ENCODE data around the gene TECTB.

Gene TECTB

GRCh38 chr10:112258407-112258806 is 24.8 kb upstream of the TECTB start:
- no peak for DNase-seq (ENCODE audit: low read depth, low spot score)
- TF ChIP-seq YY1 (IDR thresholded peaks at IDR 0.05; ENCODE audit: insufficient read depth, insufficient read length) (no peak), SUZ12 (IDR thresholded peaks at IDR 0.05; ENCODE audit: extremely low read depth, insufficient read depth, insufficient read length) (no peak), ZNF274 (IDR thresholded peaks at IDR 0.05; ENCODE audit: low read depth, low read length) (no peak)
- H3K27me3 ChIP-seq (ENCODE audit: insufficient read depth, insufficient read length): no peaks in the 10 kb centered on the region

GRCh38 chr10:112259688-112260087 is 23.5 kb upstream of the TECTB start:
- H3K9me3 ChIP-seq (ENCODE audit: insufficient read depth, low read length): no peaks in the 10 kb centered on the region
- no peak overlapping the region for H3K9ac ChIP-seq (ENCODE audit: insufficient read length, low read depth)
- TF ChIP-seq ZNF274 (IDR thresholded peaks at IDR 0.05; ENCODE audit: low read depth, low read length): no peak
- no peak for TF ChIP-seq SUZ12 (IDR thresholded peaks at IDR 0.05; ENCODE audit: extremely low read depth, insufficient read depth, insufficient read length)
- no peak for TF ChIP-seq YY1 (IDR thresholded peaks at IDR 0.05; ENCODE audit: insufficient read depth, insufficient read length)
- H3K36me3 ChIP-seq (ENCODE audit: insufficient read depth, insufficient read length, low read length): no peaks in the 10 kb centered on the region
- H3K4me1 ChIP-seq (ENCODE audit: insufficient read depth, insufficient read length): no peaks in the 10 kb centered on the region
- DNase-seq (ENCODE audit: low read depth, low spot score): no peak
- H3K4me3 ChIP-seq (ENCODE audit: insufficient read length, low read depth): no peak overlapping the region
- no peaks in the 10 kb centered on the region for H3K27me3 ChIP-seq (ENCODE audit: insufficient read depth, insufficient read length)

More at GRCh38 chr10:112258407-112258806, 24.8 kb upstream of the TECTB start:
- H3K9ac ChIP-seq (ENCODE audit: insufficient read length, low read depth): no peak overlapping the region
- H3K4me3 ChIP-seq (ENCODE audit: insufficient read length, low read depth): no peak overlapping the region
- H3K9me3 ChIP-seq (ENCODE audit: insufficient read depth, low read length): no peaks in the 10 kb centered on the region
- H3K36me3 ChIP-seq (ENCODE audit: insufficient read depth, insufficient read length, low read length): no peaks in the 10 kb centered on the region
- no peaks in the 10 kb centered on the region for H3K4me1 ChIP-seq (ENCODE audit: insufficient read depth, insufficient read length)

DNA sequence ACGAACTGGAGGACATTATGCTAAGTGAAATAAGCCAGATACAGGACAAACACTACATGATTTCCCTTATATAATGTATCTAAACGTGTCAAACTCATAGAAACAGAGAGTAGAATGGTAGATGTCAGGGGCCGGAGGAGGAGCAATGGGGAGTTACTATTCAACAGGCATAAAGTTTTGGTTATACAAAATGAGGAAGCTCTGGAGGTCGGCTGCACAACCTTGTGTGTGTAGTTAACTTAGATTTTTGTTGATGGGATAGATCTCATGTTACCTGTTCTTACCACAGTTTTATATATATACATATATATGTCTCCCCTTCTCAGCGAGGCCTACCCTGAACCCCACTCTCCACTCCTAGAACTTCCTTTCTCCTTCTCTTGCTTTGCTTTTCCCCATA is 22.4 kb upstream of the TECTB start:
- Histone ChIP-seq H3K9ac (ENCODE audit: insufficient read length, low read depth) (no peak overlapping the region), H3K27me3 (ENCODE audit: insufficient read depth, insufficient read length) (no peaks in the 10 kb centered on the region), H3K9me3 (ENCODE audit: insufficient read depth, low read length) (no peaks in the 10 kb centered on the region), H3K36me3 (ENCODE audit: insufficient read depth, insufficient read length, low read length) (no peaks in the 10 kb centered on the region), H3K4me1 (ENCODE audit: insufficient read depth, insufficient read length) (no peaks in the 10 kb centered on the region), H3K4me3 (ENCODE audit: insufficient read length, low read depth) (no peak overlapping the region)
- no peak for TF ChIP-seq SUZ12 (IDR thresholded peaks at IDR 0.05; ENCODE audit: extremely low read depth, insufficient read depth, insufficient read length)
- no peak for TF ChIP-seq ZNF274 (IDR thresholded peaks at IDR 0.05; ENCODE audit: low read depth, low read length)
- no peak for TF ChIP-seq YY1 (IDR thresholded peaks at IDR 0.05; ENCODE audit: insufficient read depth, insufficient read length)
- DNase-seq (ENCODE audit: low read depth, low spot score): no peak

DNA sequence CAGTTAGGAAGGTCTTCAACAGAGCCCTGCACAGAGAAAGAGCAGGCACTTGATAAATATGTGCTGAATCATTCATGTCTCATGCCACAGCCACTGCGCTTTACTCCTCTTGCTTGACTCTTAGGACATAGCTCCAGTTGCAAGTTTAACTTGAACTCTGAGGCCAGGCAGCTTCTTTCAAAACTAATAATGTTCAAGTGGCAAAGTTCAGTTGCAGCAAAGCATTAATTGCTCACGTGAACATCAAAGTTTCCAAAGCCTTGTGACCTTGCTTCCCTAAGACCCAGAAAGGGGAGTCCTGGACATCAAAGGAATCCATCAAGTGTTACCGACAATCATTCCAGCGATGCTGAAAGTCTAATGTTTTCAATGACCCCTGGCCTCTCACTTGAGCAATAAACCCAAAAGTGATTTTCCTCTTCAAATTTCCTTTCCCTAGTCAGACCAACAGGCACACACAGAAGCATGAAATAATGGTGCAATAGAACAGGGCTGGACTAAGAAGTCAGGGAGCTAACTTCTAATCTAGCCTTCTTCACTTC is 21.8 kb upstream of the TECTB start:
- Histone ChIP-seq H3K9me3 (ENCODE audit: insufficient read depth, low read length) (no peaks in the 10 kb centered on the region), H3K4me1 (ENCODE audit: insufficient read depth, insufficient read length) (no peaks in the 10 kb centered on the region), H3K4me3 (ENCODE audit: insufficient read length, low read depth) (no peak overlapping the region), H3K9ac (ENCODE audit: insufficient read length, low read depth) (no peak overlapping the region), H3K36me3 (ENCODE audit: insufficient read depth, insufficient read length, low read length) (no peaks in the 10 kb centered on the region), H3K27me3 (ENCODE audit: insufficient read depth, insufficient read length) (no peaks in the 10 kb centered on the region)
- DNase-seq (ENCODE audit: low read depth, low spot score): no peak
- TF ChIP-seq ZNF274 (IDR thresholded peaks at IDR 0.05; ENCODE audit: low read depth, low read length) (no peak), YY1 (IDR thresholded peaks at IDR 0.05; ENCODE audit: insufficient read depth, insufficient read length) (no peak), SUZ12 (IDR thresholded peaks at IDR 0.05; ENCODE audit: extremely low read depth, insufficient read depth, insufficient read length) (no peak)

- Histone ChIP-seq H3K9ac (ENCODE audit: insufficient read length, low read depth) (no peak overlapping the region), H3K36me3 (ENCODE audit: insufficient read depth, insufficient read length, low read length) (no peaks in the 10 kb centered on the region), H3K27me3 (ENCODE audit: insufficient read depth, insufficient read length) (no peaks in the 10 kb centered on the region), H3K9me3 (ENCODE audit: insufficient read depth, low read length) (no peaks in the 10 kb centered on the region), H3K4me1 (ENCODE audit: insufficient read depth, insufficient read length) (no peaks in the 10 kb centered on the region), H3K4me3 (ENCODE audit: insufficient read length, low read depth) (no peak overlapping the region)
- no peak for DNase-seq (ENCODE audit: low read depth, low spot score)
- no peak for TF ChIP-seq YY1 (IDR thresholded peaks at IDR 0.05; ENCODE audit: insufficient read depth, insufficient read length)
- TF ChIP-seq ZNF274 (IDR thresholded peaks at IDR 0.05; ENCODE audit: low read depth, low read length): no peak
- TF ChIP-seq SUZ12 (IDR thresholded peaks at IDR 0.05; ENCODE audit: extremely low read depth, insufficient read depth, insufficient read length): no peak
Measured at GRCh38 chr10:112262546-112262945, 20.7 kb upstream of the TECTB start.

DNA sequence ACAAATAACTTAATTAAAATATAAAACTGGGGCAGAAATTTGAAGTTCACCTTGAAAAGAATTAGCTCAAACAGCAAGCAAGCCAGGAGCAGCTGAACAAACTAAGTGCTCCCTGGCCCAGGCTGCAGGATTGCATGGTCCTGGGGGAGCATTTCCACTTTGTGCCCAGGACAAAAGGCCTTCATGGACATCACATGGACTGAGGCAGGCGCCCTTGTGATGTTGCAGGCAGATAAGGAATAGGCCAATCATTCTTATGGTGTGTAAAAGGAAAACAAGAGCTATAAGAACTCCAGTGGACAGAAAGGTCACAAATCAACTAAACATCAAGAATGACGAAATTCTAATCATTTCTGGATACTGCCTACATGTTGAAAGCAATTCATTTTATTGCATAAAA is 17.5 kb upstream of the TECTB start:
- H3K27me3 ChIP-seq (ENCODE audit: insufficient read depth, insufficient read length): no peaks in the 10 kb centered on the region

DNA sequence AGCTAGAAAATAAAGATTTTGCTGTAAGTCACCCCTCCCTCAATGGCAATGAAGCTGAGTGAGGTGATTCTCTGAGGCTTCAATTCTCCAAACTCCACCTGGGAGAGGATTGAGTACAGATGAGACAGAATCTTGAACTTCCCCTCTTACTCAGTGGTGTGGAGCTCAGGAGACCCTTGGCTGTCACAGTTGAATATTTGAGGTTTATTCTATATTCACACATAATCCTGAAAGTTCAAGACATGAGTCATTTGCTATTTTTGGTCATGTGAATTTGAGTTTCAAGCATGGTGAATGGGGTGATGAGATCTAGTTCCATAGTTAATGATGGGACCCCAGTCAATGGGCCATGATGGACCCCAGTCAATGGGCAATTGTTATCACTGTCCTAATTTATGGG is 13.9 kb upstream of the TECTB start:
- Histone ChIP-seq H3K4me1 (ENCODE audit: insufficient read depth, insufficient read length) (no peaks in the 10 kb centered on the region), H3K9me3 (ENCODE audit: insufficient read depth, low read length) (no peaks in the 10 kb centered on the region)
- TF ChIP-seq SUZ12 (IDR thresholded peaks at IDR 0.05; ENCODE audit: extremely low read depth, insufficient read depth, insufficient read length): no peak
- no peak for TF ChIP-seq YY1 (IDR thresholded peaks at IDR 0.05; ENCODE audit: insufficient read depth, insufficient read length)
- no peak for TF ChIP-seq ZNF274 (IDR thresholded peaks at IDR 0.05; ENCODE audit: low read depth, low read length)

More for the DNA sequence above, 17.5 kb upstream of the TECTB start:
- Histone ChIP-seq H3K4me1 (ENCODE audit: insufficient read depth, insufficient read length) (no peaks in the 10 kb centered on the region), H3K4me3 (ENCODE audit: insufficient read length, low read depth) (no peak overlapping the region), H3K36me3 (ENCODE audit: insufficient read depth, insufficient read length, low read length) (no peaks in the 10 kb centered on the region), H3K9ac (ENCODE audit: insufficient read length, low read depth) (no peak overlapping the region), H3K9me3 (ENCODE audit: insufficient read depth, low read length) (no peaks in the 10 kb centered on the region)
- TF ChIP-seq ZNF274 (IDR thresholded peaks at IDR 0.05; ENCODE audit: low read depth, low read length) (no peak), YY1 (IDR thresholded peaks at IDR 0.05; ENCODE audit: insufficient read depth, insufficient read length) (no peak), SUZ12 (IDR thresholded peaks at IDR 0.05; ENCODE audit: extremely low read depth, insufficient read depth, insufficient read length) (no peak)
- no peak for DNase-seq (ENCODE audit: low read depth, low spot score)

More for the DNA sequence above, 13.9 kb upstream of the TECTB start:
- Histone ChIP-seq H3K36me3 (ENCODE audit: insufficient read depth, insufficient read length, low read length) (no peaks in the 10 kb centered on the region), H3K27me3 (ENCODE audit: insufficient read depth, insufficient read length) (no peaks in the 10 kb centered on the region), H3K9ac (ENCODE audit: insufficient read length, low read depth) (no peak overlapping the region), H3K4me3 (ENCODE audit: insufficient read length, low read depth) (no peak overlapping the region)
- DNase-seq (ENCODE audit: low read depth, low spot score): no peak
